ENCODE results near the gene PPARD. TPM values are rescaled to one million over a fixed set of nuclear protein-coding genes. Genes with fewer than 3 reads are reported as not detected.
"Not testable (repeated sequence)": the region's sequence is repeated elsewhere in the genome, so short reads cannot be mapped to it uniquely, and the experiment has no call there.

The PPARD gene
- polyA plus RNA-seq, 5 donors, result 18.5 to 27.4 (median 25.0) TPM

- no peak for DNase-seq
These were observed 34.6 kb downstream of the PPARD start for GRCh38 chr6:35377002-35377401.

- no peak for DNase-seq
These were observed 35.9 kb downstream of the PPARD start for GRCh38 chr6:35378261-35378660.

- no peak for DNase-seq
These were observed 38.8 kb downstream of the PPARD start for GRCh38 chr6:35381132-35381531.

GRCh38 chr6:35382015-35382414, 39.7 kb downstream of the PPARD start:
- DNase-seq, result no peak

- DNase-seq, result no peak
These were observed 43.3 kb downstream of the PPARD start for GRCh38 chr6:35385457-35386202.

- no peak for DNase-seq
These were observed 44.6 kb downstream of the PPARD start for GRCh38 chr6:35386989-35387388.

GRCh38 chr6:35388030-35388429, 45.7 kb downstream of the PPARD start:
- no peak for DNase-seq

- no peak for DNase-seq
These were observed 46.5 kb downstream of the PPARD start for GRCh38 chr6:35388772-35389352.

- DNase-seq, result not testable (repeated sequence)
These were observed 47.0 kb downstream of the PPARD start for GRCh38 chr6:35389386-35389785.

- no peak for DNase-seq
These were observed 49.0 kb downstream of the PPARD start for GRCh38 chr6:35391240-35391968.

GRCh38 chr6:35392111-35392702, 49.8 kb downstream of the PPARD start:
- no peak for DNase-seq

- no peak for DNase-seq
These were observed 50.7 kb downstream of the PPARD start for GRCh38 chr6:35392773-35393672.

GRCh38 chr6:35396991-35397390, 54.6 kb downstream of the PPARD start:
- DNase-seq, result no peak

GRCh38 chr6:35397806-35398418, 55.6 kb downstream of the PPARD start:
- no peak for DNase-seq

GRCh38 chr6:35398526-35398925, 56.2 kb downstream of the PPARD start:
- DNase-seq, result no peak

GRCh38 chr6:35400111-35400510, 57.8 kb downstream of the PPARD start:
- DNase-seq, result no peak

GRCh38 chr6:35400901-35401311, 58.5 kb downstream of the PPARD start:
- no peak for DNase-seq

- DNase-seq, result no peak
These were observed 59.2 kb downstream of the PPARD start for GRCh38 chr6:35401514-35401913.

- DNase-seq, result no peak
These were observed 59.9 kb downstream of the PPARD start for GRCh38 chr6:35402136-35402855.

- DNase-seq, result no peak
These were observed 60.5 kb downstream of the PPARD start for GRCh38 chr6:35402856-35403191.
